RPMI7951 (cell line): ENCODE measurements around the gene MYO6. TPM values are rescaled to one million over a fixed set of nuclear protein-coding genes. Genes with fewer than 3 reads are reported as not detected.
"Not testable (repeated sequence)": the region's sequence is repeated elsewhere in the genome, so short reads cannot be mapped to it uniquely, and the experiment has no call there.

ENCODE experiments used
- DNase-seq: peaks from one replicate; pipeline ENCODE4 v3.0.0-alpha.2; 2012; ENCODE audit warnings: low read depth
- total RNA-seq: library from RNA; depleted of rRNA; stranded (reverse); fragments of >200 nt; shearing (Covaris generic); gene quantifications from 2 replicates; pipeline ENCODE4 v1.2.3, GENCODE V29; 2014; rRNA removed

The MYO6 gene
- total RNA-seq: 5.0 and 6.0 TPM in 2 replicates

DNA sequence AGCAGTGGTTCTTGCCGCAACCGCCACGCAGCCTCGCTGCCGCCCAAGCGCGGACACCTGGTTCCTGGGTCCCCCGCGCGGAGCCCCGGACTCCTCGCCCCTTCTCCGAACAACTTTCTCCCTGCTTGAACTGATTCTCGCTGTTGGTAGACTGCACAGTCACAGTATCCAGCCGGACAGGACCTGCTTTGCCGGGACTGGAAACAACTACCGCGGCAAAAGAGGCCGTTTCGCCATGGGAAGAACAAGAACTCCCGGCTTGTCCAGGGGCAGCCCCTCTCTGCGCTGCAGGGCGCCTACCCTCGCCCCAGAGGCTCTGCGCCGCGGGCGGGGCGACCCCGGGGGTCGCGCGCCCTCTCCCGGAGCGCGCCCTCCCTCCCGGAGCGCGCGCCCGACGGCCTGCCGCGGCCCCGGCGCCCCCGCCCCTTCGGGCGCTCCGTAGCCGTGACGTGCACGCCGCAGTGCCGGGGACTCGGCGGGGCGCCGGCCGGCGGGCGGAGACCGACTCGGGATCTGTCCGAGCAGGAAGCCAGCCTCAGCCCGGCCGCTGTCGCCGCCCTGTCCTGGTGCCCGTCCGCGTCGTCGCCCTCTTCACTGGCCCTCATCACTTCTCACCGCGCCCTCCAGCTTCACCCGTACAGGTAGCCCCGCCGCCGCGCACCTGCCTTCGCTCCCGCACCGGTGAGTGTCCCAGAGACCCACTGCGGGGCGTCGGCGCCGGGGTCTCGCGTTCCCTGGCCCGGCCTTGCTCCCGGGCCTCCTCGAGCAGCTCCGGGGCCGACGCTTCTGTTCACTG lies at the start of gene MYO6:
Gene MYO6, plus strand, starts transcription at position 497 of the 796 bp plus-strand sequence. CDS start 68,309 bp downstream, outside the sequence.
- DNase-seq: peak; percentile 62

DNA sequence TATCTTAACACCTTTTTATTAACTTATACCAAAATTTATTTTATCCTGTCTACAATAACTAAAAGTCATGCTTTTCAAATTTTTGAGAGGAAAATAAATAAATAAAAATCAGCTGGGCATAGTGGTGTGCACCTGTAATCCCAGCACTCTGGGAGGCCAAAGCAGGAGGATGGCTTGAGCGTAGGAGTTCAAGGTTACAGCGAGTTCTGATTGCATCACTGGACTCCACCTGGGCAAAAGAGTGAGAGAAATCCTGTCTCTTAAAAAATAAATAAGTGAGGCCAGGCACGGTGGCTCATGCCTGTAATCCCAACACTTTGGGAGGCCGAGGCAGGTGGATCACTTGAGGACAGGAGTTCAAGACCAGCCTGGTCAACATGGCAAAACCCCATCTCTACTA lies 40.7 kb upstream of the MYO6 start:
- not testable (repeated sequence) for DNase-seq

DNA sequence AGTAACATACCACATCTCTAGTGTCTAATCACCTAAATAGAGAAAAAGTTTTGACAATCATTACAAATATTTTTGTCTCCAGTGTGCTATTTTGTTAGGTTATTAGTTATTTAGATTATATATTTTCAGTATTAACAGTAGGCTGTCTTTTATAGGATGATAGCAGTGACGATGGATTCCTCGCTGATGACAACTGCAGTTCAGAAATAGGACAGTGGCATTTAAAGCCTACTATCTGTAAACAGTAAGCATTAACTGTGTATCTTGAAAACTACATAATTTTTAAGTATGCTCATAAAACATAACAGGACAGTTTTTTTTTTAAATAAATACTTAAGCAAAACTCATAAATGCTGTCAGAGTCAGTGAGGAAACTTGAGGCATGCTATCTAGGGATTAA lies 37.9 kb upstream of the MYO6 start:
- DNase-seq: no peak

DNA sequence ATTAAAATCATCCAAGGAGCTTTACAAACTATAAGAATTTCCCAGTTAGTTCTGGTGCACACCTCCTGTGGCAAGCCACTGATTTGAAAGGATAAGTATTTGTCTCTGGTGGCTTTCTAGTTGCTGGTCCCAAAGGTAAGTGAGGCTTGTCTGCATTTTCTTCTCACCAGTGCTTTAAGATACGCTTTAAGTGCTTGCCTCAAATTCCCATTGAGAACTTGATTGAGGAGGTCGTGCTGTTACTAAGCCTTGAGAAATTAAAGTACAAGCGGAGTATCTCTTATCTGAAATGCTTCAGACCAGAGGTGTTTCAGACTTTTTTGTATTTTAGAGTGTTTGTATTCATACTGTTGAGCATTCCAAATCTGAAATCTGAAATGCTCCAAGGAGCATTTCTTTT lies 29.9 kb upstream of the MYO6 start:
- no peak for DNase-seq

DNA sequence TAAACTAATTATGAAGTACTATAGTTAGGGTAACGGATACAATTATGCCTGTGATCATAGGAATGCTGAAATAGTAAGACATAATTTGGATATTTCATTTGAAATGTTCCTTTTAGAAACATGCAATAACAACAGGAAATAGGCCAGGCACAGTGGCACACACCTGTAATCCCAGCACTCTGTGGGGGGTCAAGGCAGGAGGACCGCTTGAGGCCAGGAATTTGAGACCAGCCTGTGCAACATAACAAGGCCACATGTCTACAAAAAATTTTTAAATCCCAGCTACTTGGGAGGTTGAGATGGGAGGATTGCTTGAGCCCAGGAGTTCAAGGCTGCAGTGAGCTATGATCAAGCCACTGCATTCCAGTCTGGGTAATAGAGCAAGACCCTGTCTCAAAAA lies 25.7 kb upstream of the MYO6 start:
- DNase-seq: no peak

DNA sequence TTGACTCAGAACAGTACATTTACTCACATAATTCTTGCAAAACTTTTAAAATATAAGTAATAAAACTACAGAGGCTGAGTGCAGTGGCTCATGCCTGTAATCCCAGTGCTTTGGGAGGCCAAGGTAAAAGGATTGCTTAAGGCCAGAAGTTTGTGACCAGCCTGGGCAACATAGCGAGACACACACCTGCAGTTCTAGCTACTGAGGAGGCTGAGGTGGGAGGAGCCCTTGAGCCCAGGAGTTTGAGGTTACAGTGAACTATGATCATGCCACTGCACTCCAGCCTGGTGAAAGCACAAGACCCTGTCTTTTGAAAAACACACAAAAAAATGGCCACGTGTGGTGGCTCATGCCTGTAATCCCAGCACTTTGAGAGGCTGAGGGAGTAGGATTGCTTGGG lies 21.8 kb upstream of the MYO6 start:
- no peak for DNase-seq

DNA sequence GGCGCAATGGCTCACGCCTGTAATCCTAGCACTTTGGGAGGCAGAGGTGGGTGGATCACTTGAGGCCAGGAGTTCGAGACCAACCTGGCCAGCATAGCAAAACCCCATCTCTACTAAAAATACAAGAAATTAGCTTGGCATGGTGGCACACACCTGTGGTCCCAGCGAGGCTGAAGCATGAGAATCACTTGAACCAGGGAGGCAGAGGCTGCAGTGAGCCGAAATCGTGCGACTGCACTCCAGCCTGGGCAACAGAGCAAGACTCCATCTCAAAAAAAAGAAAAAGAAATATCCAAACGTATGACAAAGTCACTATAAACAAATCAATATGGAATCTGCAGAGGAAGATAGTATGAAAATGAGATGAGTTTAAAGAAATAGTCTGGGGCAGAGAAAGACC lies 18.0 kb upstream of the MYO6 start:
- not testable (repeated sequence) for DNase-seq

DNA sequence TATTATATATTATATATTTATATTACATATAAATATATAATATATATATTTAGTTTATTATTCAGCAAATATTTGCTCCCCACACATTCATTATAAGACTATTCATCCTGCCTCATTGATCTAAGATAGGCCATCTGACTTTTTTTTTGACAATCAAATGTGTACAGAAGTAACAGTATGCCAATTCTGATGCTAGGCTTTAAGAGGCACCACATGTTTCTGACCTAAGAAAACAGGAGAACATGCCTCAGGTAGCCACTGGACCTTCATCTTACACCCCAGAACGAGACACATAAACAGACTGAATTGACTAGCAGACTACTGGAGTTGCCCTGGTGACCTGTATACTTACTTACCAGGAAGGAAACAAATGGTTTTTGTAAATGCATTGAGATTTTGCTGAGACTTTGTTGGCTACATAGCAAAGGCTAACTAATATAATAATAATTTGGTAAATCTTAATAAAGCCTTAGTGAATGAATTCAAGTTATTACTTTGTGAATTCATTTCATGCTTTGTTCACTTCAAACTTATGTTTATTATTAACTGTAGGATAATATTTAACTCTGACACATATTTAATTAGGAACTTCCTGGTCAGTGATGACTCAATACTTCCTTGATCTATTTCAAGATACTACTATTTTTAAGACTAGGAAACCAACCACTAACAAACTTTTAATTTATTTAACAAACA lies 13.4 kb upstream of the MYO6 start:
- peak; percentile 26 for DNase-seq

DNA sequence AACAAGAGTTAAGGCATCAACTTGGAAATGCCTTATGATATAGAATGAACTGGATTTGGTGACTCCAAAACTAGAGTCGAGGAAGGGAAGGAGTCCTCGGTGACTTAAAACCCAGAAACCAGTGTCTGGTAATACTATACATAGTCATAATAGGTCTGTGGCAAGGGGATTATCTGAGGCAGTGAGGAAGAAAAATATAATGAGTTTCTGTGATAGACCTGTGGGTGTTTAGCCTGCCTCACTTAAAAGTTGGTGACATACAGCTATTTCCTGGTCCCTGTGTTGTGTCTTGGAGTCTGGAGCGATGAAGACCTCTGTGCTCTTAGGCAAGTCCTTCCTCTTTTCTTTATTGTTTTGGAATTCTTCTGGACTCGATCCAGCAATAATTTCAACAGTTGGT lies 5.1 kb upstream of the MYO6 start:
- no peak for DNase-seq

DNA sequence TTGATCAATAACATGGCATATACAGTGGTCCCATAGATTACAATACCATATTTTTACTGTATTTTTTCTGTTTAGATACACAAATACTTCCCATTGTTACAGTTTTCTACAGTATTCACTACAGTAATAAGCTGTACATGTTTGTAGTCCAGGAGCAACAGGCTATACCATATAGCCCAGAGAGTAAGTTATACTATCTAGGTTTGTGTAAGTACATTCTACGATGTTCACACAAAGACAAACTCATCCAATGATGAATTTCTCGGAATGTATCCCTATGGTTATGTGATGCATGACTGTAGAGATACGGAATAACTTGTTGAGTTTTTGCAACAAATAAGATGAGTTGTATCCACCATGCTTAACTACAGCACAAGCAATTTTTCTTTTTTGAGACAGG lies 3.6 kb upstream of the MYO6 start:
- no peak for DNase-seq

DNA sequence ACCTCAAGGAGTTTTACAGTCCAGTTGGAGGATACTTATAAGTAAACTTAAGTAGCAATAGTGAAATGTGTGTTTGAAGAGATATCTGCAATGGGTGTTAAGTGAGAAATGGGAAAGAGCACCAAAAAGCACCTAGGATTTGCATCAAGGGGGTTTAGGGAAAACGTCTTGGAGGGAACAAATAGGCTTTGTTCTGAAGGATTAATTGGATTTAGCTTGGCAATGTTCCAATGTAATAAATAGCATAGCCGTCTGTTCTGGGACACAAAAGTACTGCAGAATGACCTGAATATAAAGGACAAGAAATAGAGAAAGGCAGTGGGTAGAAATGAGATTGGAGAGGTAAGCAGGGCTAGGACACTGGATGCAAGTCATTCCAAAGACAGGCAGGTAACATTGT lies 2.8 kb upstream of the MYO6 start:
- DNase-seq: no peak

DNA sequence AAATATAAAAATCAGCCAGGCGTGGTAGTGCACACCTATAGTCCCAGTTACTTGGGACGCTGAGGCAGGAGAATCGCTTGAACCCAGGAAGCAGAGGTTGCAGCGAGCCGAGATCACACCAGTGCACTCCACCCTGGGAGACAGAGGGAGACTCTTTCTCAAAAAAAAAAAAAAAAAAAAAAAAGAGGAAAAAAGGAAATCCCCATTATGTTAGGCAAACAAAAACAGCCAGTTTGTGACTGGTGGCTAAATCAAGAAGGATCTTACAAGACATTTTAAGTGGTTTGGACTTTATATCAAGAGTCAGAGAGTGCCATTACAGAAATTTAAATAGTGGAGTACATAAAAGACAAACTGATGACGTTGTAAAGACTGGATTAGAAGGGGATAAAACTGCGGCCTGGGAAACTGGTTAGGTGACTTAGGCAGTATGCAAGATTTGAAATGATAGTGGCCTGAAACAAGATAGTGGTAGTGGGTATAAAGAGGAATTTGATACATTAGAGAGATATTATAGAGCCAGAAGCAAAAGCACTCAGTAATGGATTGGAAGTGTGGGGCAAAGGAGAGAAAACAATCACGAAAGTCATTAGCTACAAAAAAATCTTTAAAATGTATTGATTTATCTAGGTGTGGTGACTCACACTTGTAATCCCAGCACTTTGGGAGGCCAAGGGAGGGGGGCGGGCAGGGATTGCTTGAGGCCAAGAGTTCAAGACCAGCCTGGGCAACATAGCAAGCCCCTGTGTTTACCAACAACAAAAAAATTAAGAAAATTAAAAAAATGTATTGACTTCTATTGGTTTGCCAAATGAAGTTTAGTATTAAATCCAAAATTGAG lies 1.7 kb upstream of the MYO6 start:
- no peak for DNase-seq

DNA sequence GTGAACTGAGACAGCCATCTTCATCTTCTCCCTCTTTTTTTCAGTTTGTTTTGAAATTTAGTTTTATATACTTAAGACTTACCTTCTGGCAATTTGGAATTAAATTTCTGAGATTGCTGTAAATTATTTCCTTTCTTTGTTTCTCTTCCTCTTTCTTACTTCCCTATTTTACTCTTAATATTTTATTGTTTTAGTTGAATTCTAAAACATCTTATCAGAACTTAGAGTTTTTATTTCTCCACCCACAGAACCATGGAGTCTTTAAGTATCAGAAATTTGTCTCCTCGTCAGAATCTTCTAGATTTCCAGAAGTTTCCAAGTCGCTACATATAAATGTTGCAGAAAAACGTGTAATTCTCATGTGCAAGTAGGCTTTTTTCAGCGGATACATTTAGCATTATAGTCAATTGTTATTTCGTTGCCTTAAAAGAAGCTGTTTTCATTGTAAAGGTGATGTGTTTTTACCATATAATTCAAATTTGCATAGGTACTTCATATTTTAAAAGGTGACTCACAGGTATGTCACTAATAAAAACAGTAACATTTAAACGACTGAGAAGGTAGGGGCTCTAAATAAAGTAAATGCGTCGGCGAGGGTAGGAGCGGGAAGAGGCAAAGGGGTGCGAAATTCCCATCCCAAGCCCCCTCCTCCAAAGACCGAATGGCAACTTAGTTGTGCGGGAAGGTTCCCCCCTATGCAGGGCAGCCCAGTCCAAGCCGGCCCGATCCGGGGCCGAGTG lies 866 bp upstream of the MYO6 start:
- DNase-seq: no peak

DNA sequence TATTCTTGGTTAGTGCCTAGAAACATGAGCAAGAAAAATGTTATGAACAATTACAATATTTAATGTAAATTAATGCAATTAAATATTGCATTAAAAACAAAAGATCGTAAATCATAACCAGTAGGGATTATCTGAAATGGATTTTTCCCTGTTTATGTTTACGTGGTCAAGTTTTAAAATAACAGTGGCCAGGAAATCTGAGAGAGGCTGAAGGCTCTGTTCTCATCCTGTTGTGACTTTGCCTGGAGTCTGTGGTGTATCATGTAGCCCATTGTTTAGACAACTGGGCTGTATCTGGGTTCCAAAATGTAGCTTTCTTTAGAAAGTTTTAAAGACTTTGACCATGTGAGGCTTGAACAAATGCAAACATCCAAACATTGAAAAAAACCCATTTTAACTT lies 2.4 kb downstream of the MYO6 start:
- DNase-seq: peak; percentile 13

DNA sequence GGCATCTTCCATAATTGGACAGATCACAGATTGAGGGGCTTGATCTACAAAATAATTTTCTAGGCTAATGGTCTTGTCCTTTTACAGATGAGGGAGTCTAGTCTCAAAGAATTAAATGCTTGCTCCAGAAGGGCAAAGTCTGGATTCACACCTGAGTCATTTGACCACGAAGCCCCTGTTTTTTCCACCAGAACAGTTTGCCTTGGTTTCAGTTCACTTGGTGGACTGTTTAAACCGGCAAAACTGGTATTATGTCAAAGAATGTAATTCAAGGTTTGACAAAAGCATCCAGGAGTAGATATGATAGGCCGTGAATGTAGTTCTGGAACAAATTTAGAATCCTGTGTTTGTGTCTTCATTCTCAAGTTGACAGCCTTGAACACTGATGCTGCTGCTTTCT lies 3.3 kb downstream of the MYO6 start:
- DNase-seq: peak; percentile 6

DNA sequence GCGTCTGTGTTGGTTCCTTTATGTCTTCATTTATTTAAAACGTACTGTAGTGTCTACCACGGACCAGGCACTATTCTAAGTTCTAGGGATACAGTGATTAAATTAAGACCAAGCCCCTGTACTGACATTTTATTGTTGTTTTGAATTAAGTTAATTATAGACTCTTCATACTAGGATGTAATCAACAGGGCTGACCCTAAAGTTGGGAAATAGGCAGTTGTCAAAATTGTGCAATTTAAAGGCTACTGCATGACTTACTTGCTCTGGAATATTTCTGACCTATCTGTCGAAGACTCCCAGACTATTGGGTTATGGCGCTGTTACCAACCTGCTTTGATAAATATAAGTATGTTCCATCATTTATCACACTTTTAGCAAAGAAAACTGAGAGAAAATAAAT lies 6.7 kb downstream of the MYO6 start:
- no peak for DNase-seq

DNA sequence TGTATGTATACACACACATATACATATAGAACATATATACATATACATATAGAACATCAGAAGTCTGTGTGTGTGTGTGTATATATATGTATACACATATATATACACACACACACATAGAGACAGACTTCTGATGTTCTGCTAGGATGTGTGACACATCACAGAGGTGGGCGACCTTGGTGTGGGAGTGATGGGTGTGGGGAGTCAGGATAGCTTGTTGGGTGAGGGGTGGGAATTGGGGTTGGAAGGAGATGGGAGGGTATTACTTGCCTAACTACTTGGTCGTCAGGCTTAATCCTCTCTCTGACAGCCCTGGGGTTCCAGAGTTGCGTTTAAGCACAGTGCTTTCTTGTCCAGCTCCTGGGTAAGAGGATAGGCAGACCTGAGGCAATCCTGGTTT lies 8.3 kb downstream of the MYO6 start:
- no peak for DNase-seq

DNA sequence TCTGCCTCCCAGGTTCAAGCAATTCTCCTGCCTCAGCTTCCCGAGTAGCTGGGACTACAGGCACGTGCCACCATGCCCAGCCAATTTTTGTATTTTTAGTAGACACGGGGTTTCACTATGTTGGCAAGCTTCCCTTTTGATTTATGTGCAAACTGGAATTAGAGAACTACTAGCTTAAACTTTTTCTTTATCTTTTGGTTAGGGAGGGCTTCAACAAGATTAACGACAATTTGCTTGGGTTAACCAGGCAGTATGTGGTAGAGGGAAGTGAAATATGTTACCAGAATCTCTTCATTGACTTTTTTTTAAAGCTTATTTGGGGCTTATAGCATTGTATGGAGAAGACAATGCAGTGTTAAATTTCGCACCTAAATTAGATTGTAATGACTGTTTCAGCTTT lies 9.0 kb downstream of the MYO6 start:
- no peak for DNase-seq

DNA sequence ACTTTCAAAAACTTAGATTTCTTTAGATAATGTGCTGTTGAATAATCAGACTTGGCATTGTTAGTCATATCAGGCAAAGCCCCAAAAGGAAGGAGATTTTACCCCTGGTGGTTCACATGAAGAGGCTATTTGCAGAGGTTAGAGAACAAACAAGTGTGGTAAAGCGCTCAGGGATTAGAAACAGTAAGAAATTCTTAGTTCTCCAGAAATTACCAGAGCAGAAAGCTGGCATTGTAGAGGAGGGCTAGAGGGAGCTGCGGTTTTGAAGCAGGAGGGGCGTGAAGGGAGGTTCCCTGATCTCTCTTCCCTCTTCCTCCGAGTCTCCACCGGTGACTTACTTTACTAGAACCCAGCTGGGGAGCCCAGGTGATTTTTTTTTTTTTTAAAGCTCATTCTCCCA lies 10.2 kb downstream of the MYO6 start:
- peak; percentile 8 for DNase-seq

DNA sequence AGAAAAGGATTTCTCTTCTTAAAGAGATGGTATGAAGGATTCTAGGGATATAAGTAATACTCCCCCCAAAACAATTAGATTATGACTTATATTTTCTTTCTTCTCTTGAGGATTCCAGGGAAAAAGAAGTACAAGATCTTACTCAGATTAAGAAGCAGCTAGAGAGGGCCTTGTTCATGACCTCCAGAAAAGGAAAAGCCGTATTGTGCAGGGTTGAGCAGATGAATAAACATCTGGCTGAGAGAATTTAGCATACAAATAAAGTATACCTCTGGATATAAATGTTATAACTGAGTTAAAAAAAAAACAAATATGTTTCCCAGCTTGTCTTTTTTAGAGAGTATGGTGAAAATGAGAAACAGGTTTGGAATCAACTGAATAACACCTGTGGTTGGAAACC lies 11.3 kb downstream of the MYO6 start:
- no peak for DNase-seq

DNA sequence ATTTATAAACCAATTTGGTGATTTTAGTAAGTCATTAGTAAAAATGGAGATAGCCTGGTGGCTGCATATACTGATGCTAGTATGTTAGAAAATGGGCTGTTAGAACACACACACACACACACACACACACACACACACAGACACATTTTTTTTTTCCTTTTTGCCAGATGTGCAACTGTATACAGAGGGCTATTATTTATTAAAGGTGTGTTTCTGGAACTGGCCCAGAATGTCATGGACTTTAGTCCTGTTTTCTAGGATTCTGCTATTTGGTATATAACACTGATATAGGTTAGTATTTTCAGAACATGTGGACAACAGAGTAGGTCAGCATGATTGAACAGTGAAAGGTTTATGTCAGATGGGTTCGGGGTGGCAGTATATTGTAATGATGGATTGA lies 12.4 kb downstream of the MYO6 start:
- DNase-seq: no peak

DNA sequence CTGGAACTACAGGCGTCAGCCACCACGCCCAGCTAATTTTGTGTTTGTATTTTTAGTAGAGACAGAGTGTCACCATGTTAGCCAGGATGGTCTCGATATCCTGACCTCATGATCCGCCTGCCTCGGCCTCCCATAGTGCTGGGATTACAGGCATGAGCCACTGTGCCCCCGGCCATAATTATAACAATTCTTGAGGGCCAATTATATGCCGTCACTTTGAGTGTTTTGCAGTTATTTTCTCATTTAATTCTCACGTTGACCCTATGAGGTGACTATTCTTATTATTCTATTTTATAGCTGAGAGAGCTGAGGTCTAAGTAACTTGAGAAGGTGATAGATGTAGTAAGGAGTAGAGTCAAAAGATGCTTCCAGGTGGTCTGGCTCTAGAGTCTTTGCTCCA lies 13.0 kb downstream of the MYO6 start:
- DNase-seq: no peak
